K562 (cell line): ENCODE data around the gene PLCB3. TPM values are rescaled to one million over a fixed set of nuclear protein-coding genes. Genes with fewer than 3 reads are reported as not detected.
A peak's percentile ranks its signal among the peaks of the same experiment; 100 is the strongest.

Experiments
- AFF1 ChIP-seq, 2 experiments: fragments of 450-650 bp; IDR thresholded peaks; 2 replicates each; pipeline ENCODE4 v1.6.1; 2018; ENCODE audit warnings: mild to moderate bottlenecking in 2 of 2, low read depth in 1 of 2; ENCODE audit not compliant: partially characterized antibody in 2 of 2
- BMI1 ChIP-seq: fragments of 150-350 bp; IDR thresholded peaks from 2 replicates; pipeline ENCODE4 v1.6.1; 2014; ENCODE audit warnings: low read length
- BRD9 ChIP-seq: fragments of 450-650 bp; IDR thresholded peaks from 2 replicates; pipeline ENCODE4 v1.6.1; 2018; ENCODE audit warnings: low read depth; ENCODE audit not compliant: partially characterized antibody
- CBFA2T3 ChIP-seq: fragments of 450-650 bp; IDR thresholded peaks from 2 replicates; pipeline ENCODE4 v1.6.1; 2017
- GABPB2 ChIP-seq: fragments of 250-450 bp; sonication (Bioruptor Pico); conservative IDR thresholded peaks from 2 replicates; pipeline ENCODE4 v1.5.1; 2021; ENCODE audit warnings: mild to moderate bottlenecking
- NBN ChIP-seq: fragments of 450-650 bp; IDR thresholded peaks from 2 replicates; pipeline ENCODE4 v1.6.1; 2016; ENCODE audit warnings: low read depth, mild to moderate bottlenecking
- POLR2A ChIP-seq: fragments of 450-650 bp; conservative IDR thresholded peaks from 2 replicates; pipeline ENCODE4 v1.6.1; 2016
- SETDB1 ChIP-seq: IDR thresholded peaks from one replicate; pipeline ENCODE4 v1.6.1; 2012; ENCODE audit warnings: low read length, control low read depth, inconsistent platforms
- SFPQ ChIP-seq: fragments of 200-400 bp; formaldehyde crosslinking; IDR thresholded peaks from 2 replicates; pipeline ENCODE4 v1.6.1; 2017; ENCODE audit warnings: mild to moderate bottlenecking, low read depth, low read length, moderate library complexity
- THAP7 ChIP-seq: fragments of 250-450 bp; sonication (Bioruptor Pico); IDR thresholded peaks from 2 replicates; pipeline ENCODE4 v1.5.0; 2021
- TRIM25 ChIP-seq: fragments of 450-650 bp; IDR thresholded peaks from 2 replicates; pipeline ENCODE4 v1.7.0; 2016; ENCODE audit warnings: borderline replicate concordance
- YY1 ChIP-seq, 3 experiments: IDR thresholded peaks; 2 replicates each; pipeline ENCODE4 v1.6.1; 2011; ENCODE audit warnings: low read length in 2 of 3, mild to moderate bottlenecking in 2 of 3, moderate library complexity in 2 of 3, borderline replicate concordance in 1 of 3, control low read depth in 1 of 3, low read depth in 1 of 3; ENCODE audit not compliant: insufficient read depth in 3 of 3, insufficient replicate concordance in 2 of 3, control insufficient read depth in 1 of 3, insufficient read length in 1 of 3; ENCODE audit errors: extremely low read depth in 1 of 3
- ZNF124 ChIP-seq: sonication (generic); formaldehyde crosslinking; IDR thresholded peaks from 2 replicates; pipeline ENCODE4 v1.8.1; 2022; ENCODE audit warnings: missing genetic modification reagents
- ZNF436 ChIP-seq: fragments of 250-450, 450-650 bp; sonication (Bioruptor Pico); formaldehyde crosslinking; IDR thresholded peaks from 2 replicates; pipeline ENCODE4 v1.7.0; 2020; ENCODE audit warnings: mild to moderate bottlenecking
- ZNF707 ChIP-seq: fragments of 250-450 bp; sonication (Bioruptor Pico); conservative IDR thresholded peaks from 2 replicates; pipeline ENCODE4 v1.8.0; 2022; ENCODE audit warnings: inconsistent platforms, mild to moderate bottlenecking, moderate library complexity
- polyA plus RNA-seq, 8 experiments: library from polyadenylated mRNA; depleted of rRNA in 4 of 8; stranded (reverse) in 5 of 8; unstranded in 3 of 8; fragments of >200 nt; fragmentation: Nextera tagmentation in 2 of 8; fragmentation: Illumina TruSeq in 1 of 8; extraction: Ambion mirVana in 2 of 8; extraction: Trizol in 1 of 8; gene quantifications; 2 replicates each; pipeline versions ENCODE4 v1.2.1 to v1.2.3, GENCODE V29; 2011 to 2014; ENCODE audit warnings: inconsistent platforms in 1 of 8, missing spikeins in 1 of 8
- total RNA-seq, 7 experiments: library from RNA; depleted of rRNA in 6 of 7; stranded (reverse); fragments of >200 nt in 6 of 7; fragmentation: Illumina TruSeq in 2 of 7; extraction: Trizol in 2 of 7; gene quantifications; 2 replicates each; pipeline versions ENCODE4 v1.2.1 to v1.2.3, GENCODE V29; 2011 to 2021; ENCODE audit warnings: low replicate concordance in 1 of 7
- TF ChIP-seq, protein P1 (sequence below): fragments of 450-650 bp; formaldehyde crosslinking; IDR thresholded peaks from 2 replicates; pipeline ENCODE4 v1.4.0; 2020; ENCODE audit warnings: mild to moderate bottlenecking

Gene PLCB3
- total and polyA plus RNA-seq, 9 of the 15 experiments (the other 6 are each of a cell fraction or from before 2014, with no cell fraction given): 0.31 to 44.8 (median 14.6) TPM

DNA sequence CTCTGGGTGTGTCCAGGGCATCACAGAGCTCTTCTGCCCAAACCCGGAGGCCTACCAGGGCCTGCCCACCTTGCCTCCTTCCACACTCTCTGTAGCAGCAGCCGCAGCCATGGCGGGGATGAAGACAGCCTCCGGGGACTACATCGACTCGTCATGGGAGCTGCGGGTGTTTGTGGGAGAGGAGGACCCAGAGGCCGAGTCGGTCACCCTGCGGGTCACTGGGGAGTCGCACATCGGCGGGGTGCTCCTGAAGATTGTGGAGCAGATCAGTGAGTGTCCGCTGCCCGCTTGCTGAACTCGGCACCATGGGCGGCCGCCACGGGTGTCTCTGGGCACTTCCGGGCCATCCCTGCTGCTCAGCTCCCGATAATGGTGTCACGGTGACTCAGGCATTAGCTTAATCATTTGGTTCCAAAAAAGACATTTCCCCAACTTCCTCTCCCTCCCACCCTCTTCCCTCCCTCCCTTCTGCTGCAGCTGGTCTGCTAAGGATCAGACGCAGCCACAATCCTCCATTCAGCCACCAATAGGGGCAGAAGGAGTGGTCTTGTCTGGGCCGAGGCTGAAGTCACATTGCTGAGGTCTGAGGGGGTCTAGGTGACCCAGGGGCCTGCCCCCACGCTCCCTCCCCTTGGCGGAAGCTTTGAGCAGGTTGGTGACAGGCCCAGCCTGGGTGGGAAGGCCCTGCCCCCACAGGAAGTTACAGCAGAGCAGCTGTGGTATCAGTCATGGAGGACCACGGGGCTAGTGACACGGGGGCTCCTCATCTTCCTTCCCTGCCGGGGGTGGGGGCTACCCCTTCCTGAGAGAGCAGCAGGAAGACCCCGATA lies 43.9 kb upstream of the PLCB3 start (continued):
- TF ChIP-seq SFPQ (no peak), ZNF124 (CRISPR knock-in tag) (no peak), SETDB1 (no peak), POLR2A (peak; percentile 88), ZNF707 (CRISPR knock-in tag) (no peak), BRD9 (peak; percentile 81), ZNF436 (no peak), TRIM25 (no peak), NBN (peak; percentile 87), AFF1 (IDR thresholded peaks at IDR 0.05; ENCODE audit: low read depth in 1 of 2, partially characterized antibody in 2 of 2) (peak in 1 of 2 experiments; percentile 50), CBFA2T3 (peak; percentile 84), YY1 (IDR thresholded peaks at IDR 0.05; ENCODE audit: borderline replicate concordance in 1 of 3, control insufficient read depth in 1 of 3, extremely low read depth in 1 of 3, insufficient read depth in 3 of 3, insufficient read length in 1 of 3, insufficient replicate concordance in 2 of 3, low read depth in 1 of 3, low read length in 2 of 3) (peak; percentile 32 to 81 (median 79)), BMI1 (no peak), GABPB2 (CRISPR knock-in tag) (no peak), THAP7 (CRISPR knock-in tag) (no peak)
- TF ChIP-seq, protein P1, sequence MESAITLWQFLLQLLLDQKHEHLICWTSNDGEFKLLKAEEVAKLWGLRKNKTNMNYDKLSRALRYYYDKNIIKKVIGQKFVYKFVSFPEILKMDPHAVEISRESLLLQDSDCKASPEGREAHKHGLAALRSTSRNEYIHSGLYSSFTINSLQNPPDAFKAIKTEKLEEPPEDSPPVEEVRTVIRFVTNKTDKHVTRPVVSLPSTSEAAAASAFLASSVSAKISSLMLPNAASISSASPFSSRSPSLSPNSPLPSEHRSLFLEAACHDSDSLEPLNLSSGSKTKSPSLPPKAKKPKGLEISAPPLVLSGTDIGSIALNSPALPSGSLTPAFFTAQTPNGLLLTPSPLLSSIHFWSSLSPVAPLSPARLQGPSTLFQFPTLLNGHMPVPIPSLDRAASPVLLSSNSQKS: no peak
